HepG2 (cell line): ENCODE data around the gene H2AZ2. TPM values are rescaled to one million over a fixed set of nuclear protein-coding genes. Genes with fewer than 3 reads are reported as not detected.

Source experiments
- ARNT ChIP-seq: fragments of 450-650 bp; IDR thresholded peaks from 2 replicates; pipeline ENCODE4 v1.6.1; 2017
- CHCHD3 ChIP-seq: sonication (generic); formaldehyde crosslinking; IDR thresholded peaks from 2 replicates; pipeline ENCODE4 v1.8.0; 2022; ENCODE audit warnings: mild to moderate bottlenecking, missing genetic modification reagents, moderate library complexity
- DR1 ChIP-seq: sonication (generic); formaldehyde crosslinking; IDR thresholded peaks from 2 replicates; pipeline ENCODE4 v1.8.0; 2021; ENCODE audit warnings: mild to moderate bottlenecking, missing genetic modification reagents, inconsistent platforms
- GATAD1 ChIP-seq: IDR thresholded peaks from 2 replicates; pipeline ENCODE4 v1.6.1; 2016; ENCODE audit warnings: missing genetic modification reagents, missing compliant biosample characterization
- HDAC6 ChIP-seq: fragments of 200-600 bp; sonication (generic); IDR thresholded peaks from 2 replicates; pipeline ENCODE4 v1.7.0; 2017; ENCODE audit warnings: mild to moderate bottlenecking, antibody characterized with exemption, low read length, low read depth
- HOXA3 ChIP-seq: sonication (generic); formaldehyde crosslinking; IDR thresholded peaks from 2 replicates; pipeline ENCODE4 v1.5.0; 2020; ENCODE audit warnings: missing genetic modification reagents
- KMT2A ChIP-seq: sonication (generic); formaldehyde crosslinking; IDR thresholded peaks from 2 replicates; pipeline ENCODE4 v1.4.0; 2020; ENCODE audit warnings: missing genetic modification reagents
- KMT2B ChIP-seq: IDR thresholded peaks from 2 replicates; pipeline ENCODE4 v1.6.1; 2016; ENCODE audit warnings: missing genetic modification reagents, missing compliant biosample characterization
- MEIS2 ChIP-seq: sonication (generic); formaldehyde crosslinking; IDR thresholded peaks from 2 replicates; pipeline ENCODE4 v1.9.0; 2021; ENCODE audit warnings: mild to moderate bottlenecking, missing genetic modification reagents
- NFYC ChIP-seq: IDR thresholded peaks from 2 replicates; pipeline ENCODE4 v1.6.1; 2016; ENCODE audit warnings: missing genetic modification reagents, missing compliant biosample characterization
- SOX13 ChIP-seq, 3 experiments: fragments of 450-650 bp in 1 of 3; sonication (generic) in 1 of 3; formaldehyde crosslinking in 1 of 3; IDR thresholded peaks in 2 of 3; conservative IDR thresholded peaks in 1 of 3; 2 replicates each; pipeline versions ENCODE4 v1.5.0 to v1.6.1; 2016 to 2020; ENCODE audit warnings: antibody characterized with exemption in 1 of 3, mild to moderate bottlenecking in 1 of 3, missing compliant biosample characterization in 1 of 3, missing genetic modification reagents in 1 of 3, moderate library complexity in 1 of 3
- SP5 ChIP-seq: IDR thresholded peaks from 2 replicates; pipeline ENCODE4 v1.6.1; 2016; ENCODE audit warnings: low read depth, borderline replicate concordance
- TBP ChIP-seq: sonication (generic); formaldehyde crosslinking; IDR thresholded peaks from 2 replicates; pipeline ENCODE4 v1.5.0; 2020; ENCODE audit warnings: missing genetic modification reagents
- TERF1 ChIP-seq: sonication (generic); formaldehyde crosslinking; IDR thresholded peaks from 2 replicates; pipeline ENCODE4 v1.8.0; 2022; ENCODE audit warnings: mild to moderate bottlenecking, missing genetic modification reagents, moderate library complexity
- ZBTB1 ChIP-seq: sonication (generic); formaldehyde crosslinking; IDR thresholded peaks from 2 replicates; pipeline ENCODE4 v1.4.0; 2020; ENCODE audit warnings: missing genetic modification reagents, borderline replicate concordance
- ZBTB21 ChIP-seq: sonication (generic); formaldehyde crosslinking; IDR thresholded peaks from 2 replicates; pipeline ENCODE4 v1.4.0; 2020; ENCODE audit warnings: missing genetic modification reagents
- ZNF737 ChIP-seq: sonication (generic); formaldehyde crosslinking; IDR thresholded peaks from 2 replicates; pipeline ENCODE4 v1.5.0; 2020; ENCODE audit warnings: missing genetic modification reagents, mild to moderate bottlenecking, borderline replicate concordance
- ZSCAN12 ChIP-seq: sonication (generic); formaldehyde crosslinking; IDR thresholded peaks from 2 replicates; pipeline ENCODE4 v1.9.0; 2021; ENCODE audit warnings: mild to moderate bottlenecking, missing genetic modification reagents
- polyA plus RNA-seq, 8 experiments: library from polyadenylated mRNA; depleted of rRNA in 3 of 8; stranded (reverse) in 7 of 8; unstranded in 1 of 8; fragments of >200 nt; fragmentation: Illumina TruSeq in 4 of 8; extraction: Trizol in 4 of 8; gene quantifications; 2 replicates each; pipeline versions ENCODE4 v1.2.1 to v1.2.3, GENCODE V29; 2011 to 2016; ENCODE audit warnings: low read depth in 4 of 8, missing spikeins in 1 of 8, mixed read lengths in 1 of 8; ENCODE audit not compliant: insufficient read depth in 1 of 8
- total RNA-seq, 5 experiments: library from RNA; depleted of rRNA; stranded (reverse); fragments of >200 nt; fragmentation: Illumina TruSeq; extraction: Trizol; gene quantifications; 2 replicates each; pipeline ENCODE4 v1.2.3, GENCODE V29; 2016; ENCODE audit warnings: low read depth in 1 of 5
- TF ChIP-seq, protein P1 (sequence below): IDR thresholded peaks from 2 replicates; pipeline ENCODE4 v1.6.1; 2012; ENCODE audit warnings: inconsistent platforms
- TF ChIP-seq, protein P2 (sequence below): sonication (generic); formaldehyde crosslinking; IDR thresholded peaks from 2 replicates; pipeline ENCODE4 v1.4.0; 2020; ENCODE audit warnings: missing genetic modification reagents

Gene H2AZ2
- total and polyA plus RNA-seq, 2 of the 13 experiments (the other 11 are each of a cell fraction or from before 2014, with no cell fraction given), result 121 to 223 TPM

DNA sequence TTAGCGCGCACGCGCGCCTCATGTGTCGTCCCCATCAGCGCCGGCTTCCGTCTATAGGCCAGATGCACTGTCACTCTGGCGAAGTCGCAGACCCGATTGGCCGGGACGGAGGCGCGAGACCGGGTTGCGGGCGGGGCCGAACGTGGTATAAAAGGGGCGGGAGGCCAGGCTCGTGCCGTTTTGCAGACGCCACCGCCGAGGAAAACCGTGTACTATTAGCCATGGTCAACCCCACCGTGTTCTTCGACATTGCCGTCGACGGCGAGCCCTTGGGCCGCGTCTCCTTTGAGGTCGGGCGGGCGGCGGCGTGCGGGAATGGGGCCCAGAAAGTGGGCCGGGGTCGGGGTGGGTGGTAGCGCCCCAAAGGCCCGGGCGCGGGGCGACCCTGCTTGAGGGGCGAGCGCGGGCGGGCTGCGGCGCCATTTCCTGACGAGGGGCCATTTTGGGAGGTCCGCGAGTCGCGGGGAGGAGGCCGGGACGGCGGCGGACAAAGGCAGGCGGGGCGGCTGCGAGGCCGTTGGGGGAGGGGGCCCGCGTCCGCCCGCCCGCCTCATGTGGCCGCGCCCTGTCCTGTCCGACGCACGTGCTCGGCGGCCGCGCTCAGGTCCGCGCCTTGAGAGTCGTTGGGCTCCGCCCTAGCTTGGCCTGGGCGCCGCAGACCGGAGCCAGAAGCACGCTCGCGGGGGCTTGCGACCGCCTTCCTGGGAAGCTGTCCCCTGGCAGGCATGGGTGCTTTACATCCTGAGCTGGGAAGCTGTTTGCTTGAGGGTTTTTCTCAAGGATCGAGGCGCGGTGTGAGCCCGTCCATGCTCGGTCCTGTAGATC lies 51.2 kb downstream of the H2AZ2 start, which contains the start of gene PPIA (continued):
- TF ChIP-seq TERF1 (CRISPR knock-in tag) (0 out of 2 replicates have a peak, but pooled peaks have one; percentile 74), ZBTB1 (CRISPR knock-in tag) (peak; percentile 68; the same call in 1 of the 2 replicates), MEIS2 (CRISPR knock-in tag) (peak; percentile 55), HOXA3 (CRISPR knock-in tag) (peak; percentile 30), TBP (CRISPR knock-in tag) (no peak), KMT2A (peak; percentile 18), SP5 (CRISPR knock-in tag) (no peak), ZBTB21 (CRISPR knock-in tag) (no peak), ZNF737 (CRISPR knock-in tag) (no peak), DR1 (CRISPR knock-in tag) (peak; percentile 96), CHCHD3 (CRISPR knock-in tag) (0 out of 2 replicates have a peak, but pooled peaks have one; percentile 14), ARNT (no peak), HDAC6 (no peak), NFYC (peak; percentile 97), KMT2B (CRISPR knock-in tag) (no peak; the same call in 1 of the 2 replicates), GATAD1 (CRISPR knock-in tag) (no peak), ZSCAN12 (CRISPR knock-in tag) (peak; percentile 65; the same call in 1 of the 2 replicates), SOX13 (IDR thresholded peaks at IDR 0.05) (no peak), SOX13 (CRISPR knock-in tag; conservative IDR thresholded peaks at IDR 0.05 in 1 of 2, IDR thresholded peaks at IDR 0.05 in 1 of 2) (peak in 1 of 2 experiments; percentile 43; a peak in 3 of 4 replicates)
- TF ChIP-seq, protein P1, sequence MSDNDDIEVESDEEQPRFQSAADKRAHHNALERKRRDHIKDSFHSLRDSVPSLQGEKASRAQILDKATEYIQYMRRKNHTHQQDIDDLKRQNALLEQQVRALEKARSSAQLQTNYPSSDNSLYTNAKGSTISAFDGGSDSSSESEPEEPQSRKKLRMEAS, result peak; percentile 98
- TF ChIP-seq, protein P2, sequence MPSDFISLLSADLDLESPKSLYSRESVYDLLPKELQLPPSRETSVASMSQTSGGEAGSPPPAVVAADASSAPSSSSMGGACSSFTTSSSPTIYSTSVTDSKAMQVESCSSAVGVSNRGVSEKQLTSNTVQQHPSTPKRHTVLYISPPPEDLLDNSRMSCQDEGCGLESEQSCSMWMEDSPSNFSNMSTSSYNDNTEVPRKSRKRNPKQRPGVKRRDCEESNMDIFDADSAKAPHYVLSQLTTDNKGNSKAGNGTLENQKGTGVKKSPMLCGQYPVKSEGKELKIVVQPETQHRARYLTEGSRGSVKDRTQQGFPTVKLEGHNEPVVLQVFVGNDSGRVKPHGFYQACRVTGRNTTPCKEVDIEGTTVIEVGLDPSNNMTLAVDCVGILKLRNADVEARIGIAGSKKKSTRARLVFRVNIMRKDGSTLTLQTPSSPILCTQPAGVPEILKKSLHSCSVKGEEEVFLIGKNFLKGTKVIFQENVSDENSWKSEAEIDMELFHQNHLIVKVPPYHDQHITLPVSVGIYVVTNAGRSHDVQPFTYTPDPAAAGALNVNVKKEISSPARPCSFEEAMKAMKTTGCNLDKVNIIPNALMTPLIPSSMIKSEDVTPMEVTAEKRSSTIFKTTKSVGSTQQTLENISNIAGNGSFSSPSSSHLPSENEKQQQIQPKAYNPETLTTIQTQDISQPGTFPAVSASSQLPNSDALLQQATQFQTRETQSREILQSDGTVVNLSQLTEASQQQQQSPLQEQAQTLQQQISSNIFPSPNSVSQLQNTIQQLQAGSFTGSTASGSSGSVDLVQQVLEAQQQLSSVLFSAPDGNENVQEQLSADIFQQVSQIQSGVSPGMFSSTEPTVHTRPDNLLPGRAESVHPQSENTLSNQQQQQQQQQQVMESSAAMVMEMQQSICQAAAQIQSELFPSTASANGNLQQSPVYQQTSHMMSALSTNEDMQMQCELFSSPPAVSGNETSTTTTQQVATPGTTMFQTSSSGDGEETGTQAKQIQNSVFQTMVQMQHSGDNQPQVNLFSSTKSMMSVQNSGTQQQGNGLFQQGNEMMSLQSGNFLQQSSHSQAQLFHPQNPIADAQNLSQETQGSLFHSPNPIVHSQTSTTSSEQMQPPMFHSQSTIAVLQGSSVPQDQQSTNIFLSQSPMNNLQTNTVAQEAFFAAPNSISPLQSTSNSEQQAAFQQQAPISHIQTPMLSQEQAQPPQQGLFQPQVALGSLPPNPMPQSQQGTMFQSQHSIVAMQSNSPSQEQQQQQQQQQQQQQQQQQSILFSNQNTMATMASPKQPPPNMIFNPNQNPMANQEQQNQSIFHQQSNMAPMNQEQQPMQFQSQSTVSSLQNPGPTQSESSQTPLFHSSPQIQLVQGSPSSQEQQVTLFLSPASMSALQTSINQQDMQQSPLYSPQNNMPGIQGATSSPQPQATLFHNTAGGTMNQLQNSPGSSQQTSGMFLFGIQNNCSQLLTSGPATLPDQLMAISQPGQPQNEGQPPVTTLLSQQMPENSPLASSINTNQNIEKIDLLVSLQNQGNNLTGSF (CRISPR knock-in tag), result no peak; the same call in none of the 2 replicates
